Kidney glomerular epithelial cell (primary cell): ENCODE measurements around the gene GTF3C4.
"Not testable (repeated sequence)": the region's sequence is repeated elsewhere in the genome, so short reads cannot be mapped to it uniquely, and the experiment has no call there.

Experiments used
- DNase-seq: peaks from one replicate; lab custom pipeline; 2025; lab: John Stamatoyannopoulos, UW

The GTF3C4 gene

GRCh38 chr9:132699956-132700355, 29.7 kb downstream of the GTF3C4 start:
- no peak for DNase-seq

GRCh38 chr9:132702254-132702653, 32.0 kb downstream of the GTF3C4 start:
- DNase-seq = no peak

GRCh38 chr9:132703336-132703735, 33.1 kb downstream of the GTF3C4 start:
- DNase-seq = no peak

- no peak for DNase-seq
Measured at GRCh38 chr9:132708239-132708638, 38.0 kb downstream of the GTF3C4 start.

- no peak for DNase-seq
Measured at GRCh38 chr9:132708769-132709430, 38.6 kb downstream of the GTF3C4 start.

- no peak for DNase-seq
Measured at GRCh38 chr9:132710333-132710732, 40.1 kb downstream of the GTF3C4 start.

GRCh38 chr9:132711152-132711551, 40.9 kb downstream of the GTF3C4 start:
- not testable (repeated sequence) for DNase-seq

GRCh38 chr9:132711846-132712245, 41.6 kb downstream of the GTF3C4 start:
- DNase-seq = no peak

GRCh38 chr9:132712753-132713152, 42.5 kb downstream of the GTF3C4 start:
- no peak for DNase-seq

- DNase-seq = no peak
Measured at GRCh38 chr9:132716007-132716406, 45.7 kb downstream of the GTF3C4 start.

GRCh38 chr9:132717326-132717945, 47.2 kb downstream of the GTF3C4 start:
- no peak for DNase-seq

GRCh38 chr9:132718381-132718928, 48.2 kb downstream of the GTF3C4 start:
- not testable (repeated sequence) for DNase-seq

GRCh38 chr9:132721661-132722060, 51.4 kb downstream of the GTF3C4 start:
- no peak for DNase-seq

GRCh38 chr9:132722564-132723065, 52.4 kb downstream of the GTF3C4 start:
- no peak for DNase-seq

- DNase-seq = no peak
Measured at GRCh38 chr9:132723809-132724208, 53.5 kb downstream of the GTF3C4 start.

- no peak for DNase-seq
Measured at GRCh38 chr9:132725306-132725705, 55.0 kb downstream of the GTF3C4 start.

- DNase-seq = no peak
Measured at GRCh38 chr9:132726576-132727130, 56.4 kb downstream of the GTF3C4 start.

- no peak for DNase-seq
Measured at GRCh38 chr9:132728071-132728470, 57.8 kb downstream of the GTF3C4 start.

- no peak for DNase-seq
Measured at GRCh38 chr9:132728497-132728896, 58.2 kb downstream of the GTF3C4 start.

- no peak for DNase-seq
Measured at GRCh38 chr9:132729235-132729890, 59.1 kb downstream of the GTF3C4 start.

GRCh38 chr9:132730054-132731033, 60.1 kb downstream of the GTF3C4 start:
- no peak for DNase-seq
